Tibial nerve (tissue), 4 donors: ENCODE measurements around the gene RAPSN. TPM values are rescaled to one million over a fixed set of nuclear protein-coding genes. Genes with fewer than 3 reads are reported as not detected.
A peak's percentile ranks its signal among the peaks of the same experiment; 100 is the strongest.

Experiments used
- DNase-seq, 2 donors: peaks; one replicate each; pipeline ENCODE4 v3.0.0-alpha.2; 2019; ENCODE audit warnings: low spot score in 2 of 2
- H3K27ac ChIP-seq, 4 donors: fragments of 200-600 bp; sonication (generic) in 3 of 4; one replicate each; pipeline ENCODE4 v1.5.1; 2017 to 2019; ENCODE audit warnings: mild to moderate bottlenecking in 1 of 4
- H3K27me3 ChIP-seq, 2 donors: fragments of 200-600 bp; sonication (generic) in 1 of 2; one replicate each; pipeline versions ENCODE4 v1.5.1 to v1.6.0; 2017 to 2019
- H3K36me3 ChIP-seq, 3 donors: fragments of 200-600 bp; sonication (generic); one replicate each; pipeline ENCODE4 v1.5.1; 2018 to 2019
- H3K4me1 ChIP-seq, 4 donors: fragments of 200-600 bp; sonication (generic) in 3 of 4; one replicate each; pipeline ENCODE4 v1.5.1; 2017 to 2019
- H3K4me3 ChIP-seq, 4 donors: fragments of 200-600 bp; sonication (generic) in 3 of 4; one replicate each; pipeline ENCODE4 v1.5.1; 2017 to 2019; ENCODE audit warnings: mild to moderate bottlenecking in 1 of 4, moderate library complexity in 1 of 4
- H3K9me3 ChIP-seq, 4 donors: fragments of 200-600 bp; sonication (generic) in 3 of 4; one replicate each; pipeline ENCODE4 v1.5.1; 2017 to 2019
- CTCF ChIP-seq, 5 experiments: fragments of 200-600 bp in 3 of 5; fragments of 450-650 bp in 2 of 5; sonication (generic) in 3 of 5; IDR thresholded peaks; one replicate each; pipeline ENCODE4 v1.5.1; 2016 to 2019; ENCODE audit warnings: antibody characterized with exemption in 5 of 5, mild to moderate bottlenecking in 3 of 5, moderate library complexity in 2 of 5
- EP300 ChIP-seq, 2 donors: sonication (generic); formaldehyde crosslinking; IDR thresholded peaks; one replicate each; pipeline ENCODE4 v1.6.1; 2017; ENCODE audit warnings: antibody characterized with exemption in 2 of 2, mild to moderate bottlenecking in 1 of 2
- POLR2A ChIP-seq, 2 donors: fragments of 450-650 bp; IDR thresholded peaks; one replicate each; pipeline ENCODE4 v1.6.1; 2017; ENCODE audit warnings: antibody characterized with exemption in 2 of 2, mild to moderate bottlenecking in 2 of 2, moderate library complexity in 2 of 2
- WGBS, 2 donors: methylation state at CpG; one replicate each; pipeline ENCODE4 v1.1.5; 2018; 5-methylcytosine and 5-hydroxymethylcytosine counted together
- total RNA-seq, 4 donors: library from RNA; depleted of rRNA; stranded (reverse); fragments of >200 nt; gene quantifications; one replicate each; pipeline ENCODE4 v1.1.0, GENCODE V29; 2016

The RAPSN gene
- total RNA-seq, 4 donors from 2014 or later, result 2.2 to 6.7 (median 2.7) TPM

- peaks cover 0 to 27% (median 3%) of the 10 kb centered on the region in 4 donors for H3K4me1 ChIP-seq
- 53 to 60% methylated on average over 2 of the region's 2 CpGs for WGBS, 2 donors
- H3K27ac ChIP-seq, result peak overlapping the region in 1 of 4 donors; percentile 8
- H3K27me3 ChIP-seq, result no peaks in the 10 kb centered on the region
- peaks cover 0 to 38% (median 11%) of the 10 kb centered on the region in 3 donors for H3K36me3 ChIP-seq
- TF ChIP-seq EP300 (IDR thresholded peaks at IDR 0.05) (no peak), CTCF (IDR thresholded peaks at IDR 0.05) (no peak), POLR2A (IDR thresholded peaks at IDR 0.05) (no peak)
- DNase-seq, result no peak
- H3K4me3 ChIP-seq, result no peak overlapping the region
- H3K9me3 ChIP-seq, result no peaks in the 10 kb centered on the region
Measured at GRCh38 chr11:47489395-47489755, 40.4 kb upstream of the RAPSN start.

- 48 to 70% methylated on average over 6 of the region's 6 CpGs for WGBS, 2 donors
- peaks cover 0 to 22% (median 3%) of the 10 kb centered on the region in 4 donors for H3K4me1 ChIP-seq
- H3K9me3 ChIP-seq, result no peaks in the 10 kb centered on the region
- H3K36me3 ChIP-seq, result peaks cover 4 to 43% (median 15%) of the 10 kb centered on the region in 3 donors
- H3K4me3 ChIP-seq, result no peak overlapping the region
- TF ChIP-seq CTCF (IDR thresholded peaks at IDR 0.05), result no peak
- TF ChIP-seq POLR2A (IDR thresholded peaks at IDR 0.05), result no peak
- TF ChIP-seq EP300 (IDR thresholded peaks at IDR 0.05), result no peak
- no peak for DNase-seq
- H3K27ac ChIP-seq, result peak overlapping the region in 2 of 4 donors; percentile 8 to 10
- H3K27me3 ChIP-seq, result no peaks in the 10 kb centered on the region
Measured at GRCh38 chr11:47488674-47489394, 39.9 kb upstream of the RAPSN start.

GRCh38 chr11:47488111-47488510, 39.2 kb upstream of the RAPSN start:
- Histone ChIP-seq H3K36me3 (peaks cover 4 to 50% (median 22%) of the 10 kb centered on the region in 3 donors), H3K4me3 (no peak overlapping the region), H3K27ac (peak overlapping the region in 1 of 4 donors; percentile 10), H3K27me3 (no peaks in the 10 kb centered on the region), H3K4me1 (peaks cover 0 to 22% (median 3%) of the 10 kb centered on the region in 4 donors), H3K9me3 (no peaks in the 10 kb centered on the region)
- WGBS, 2 donors, result 73 to 78% methylated on average over 3 of the region's 3 CpGs
- no peak for DNase-seq
- TF ChIP-seq EP300 (IDR thresholded peaks at IDR 0.05), result no peak
- no peak for TF ChIP-seq POLR2A (IDR thresholded peaks at IDR 0.05)
- TF ChIP-seq CTCF (IDR thresholded peaks at IDR 0.05), result no peak

GRCh38 chr11:47487421-47487820, 38.5 kb upstream of the RAPSN start:
- H3K36me3 ChIP-seq, result peaks cover 4 to 57% (median 23%) of the 10 kb centered on the region in 3 donors
- no peak overlapping the region for H3K4me3 ChIP-seq
- H3K9me3 ChIP-seq, result no peaks in the 10 kb centered on the region
- WGBS, 2 donors, result 77 to 79% methylated on average over 2 of the region's 2 CpGs
- no peak overlapping the region for H3K27ac ChIP-seq
- no peaks in the 10 kb centered on the region for H3K27me3 ChIP-seq
- DNase-seq, result no peak
- peaks cover 0 to 22% (median 3%) of the 10 kb centered on the region in 4 donors for H3K4me1 ChIP-seq
- TF ChIP-seq CTCF (IDR thresholded peaks at IDR 0.05) (no peak), EP300 (IDR thresholded peaks at IDR 0.05) (no peak), POLR2A (IDR thresholded peaks at IDR 0.05) (no peak)

GRCh38 chr11:47485107-47485506, 36.2 kb upstream of the RAPSN start:
- TF ChIP-seq EP300 (IDR thresholded peaks at IDR 0.05), result no peak
- peaks cover 4 to 78% (median 23%) of the 10 kb centered on the region in 3 donors for H3K36me3 ChIP-seq
- H3K27ac ChIP-seq, result no peak overlapping the region
- H3K9me3 ChIP-seq, result no peaks in the 10 kb centered on the region
- H3K4me1 ChIP-seq, result peaks cover 0 to 19% (median 3%) of the 10 kb centered on the region in 4 donors
- DNase-seq, result no peak
- 89 to 95% methylated on average over 7 of the region's 7 CpGs for WGBS, 2 donors
- H3K27me3 ChIP-seq, result no peaks in the 10 kb centered on the region
- H3K4me3 ChIP-seq, result no peak overlapping the region
